Thoracic aorta (tissue), 2 donors: ENCODE measurements around the gene CLCN3. TPM values are rescaled to one million over a fixed set of nuclear protein-coding genes. Genes with fewer than 3 reads are reported as not detected.

Source experiments
- ATAC-seq: fragments of 150-250 bp; one replicate; pipeline ENCODE4 v1.8.0; 2017; ENCODE audit warnings: low read depth; ENCODE audit not compliant: insufficient number of reproducible peaks, low FRiP score
- DNase-seq: peaks from one replicate; pipeline ENCODE4 v3.0.0-alpha.2; 2020; ENCODE audit warnings: low spot score
- H3K27ac ChIP-seq, 2 donors: fragments of 200-600 bp; sonication (generic); 1 replicate in 1 of 2; 2 replicates in 1 of 2; pipeline ENCODE4 v1.5.1; 2016; ENCODE audit warnings: mild to moderate bottlenecking in 2 of 2, moderate library complexity in 2 of 2
- H3K27me3 ChIP-seq: fragments of 200-600 bp; sonication (generic); replicated peaks from 2 replicates; pipeline ENCODE4 v1.6.0; 2016; ENCODE audit warnings: mild to moderate bottlenecking; ENCODE audit not compliant: insufficient read depth
- H3K36me3 ChIP-seq: fragments of 200-600 bp; sonication (generic); one replicate; pipeline ENCODE4 v1.5.1; 2016
- H3K4me1 ChIP-seq, 2 donors: fragments of 200-600 bp; sonication (generic); 1 replicate in 1 of 2; 2 replicates in 1 of 2; pipeline versions ENCODE4 v1.5.1 to v1.6.0; 2016; ENCODE audit warnings: low read depth in 2 of 2, mild to moderate bottlenecking in 1 of 2; ENCODE audit not compliant: control insufficient read depth in 1 of 2
- H3K4me3 ChIP-seq: fragments of 200-600 bp; sonication (generic); 2 replicates; pipeline ENCODE4 v1.5.1; 2016; ENCODE audit warnings: mild to moderate bottlenecking
- H3K9me3 ChIP-seq: fragments of 200-600 bp; sonication (generic); 2 replicates; pipeline ENCODE4 v1.5.1; 2016
- CTCF ChIP-seq: fragments of 200-600 bp; sonication (generic); IDR thresholded peaks from one replicate; pipeline ENCODE4 v1.5.1; 2019; ENCODE audit warnings: antibody characterized with exemption
- total RNA-seq, 2 donors: library from RNA; depleted of rRNA; stranded (reverse); fragments of >200 nt; gene quantifications; one replicate each; pipeline versions ENCODE4 v1.1.0 to v1.2.3, GENCODE V29; 2016

CLCN3 gene
- total RNA-seq, 2 donors from 2014 or later: 13.0 to 20.0 TPM

- Histone ChIP-seq H3K27ac (no peak overlapping the region), H3K27me3 (no peaks in the 10 kb centered on the region)
Observed at GRCh38 chr4:169582706-169583105, 37.7 kb upstream of the CLCN3 start.

GRCh38 chr4:169583563-169583962 lies 36.8 kb upstream of the CLCN3 start:
- peaks cover 21% of the 10 kb centered on the region for H3K36me3 ChIP-seq
- no peaks in the 10 kb centered on the region for H3K27me3 ChIP-seq
- H3K4me1 ChIP-seq: no peaks in the 10 kb centered on the region
- DNase-seq (no peak), ATAC-seq (no peak)
- H3K27ac ChIP-seq: no peak overlapping the region
- no peak for TF ChIP-seq CTCF
- no peak overlapping the region for H3K4me3 ChIP-seq
- H3K9me3 ChIP-seq: no peaks in the 10 kb centered on the region

More at GRCh38 chr4:169582706-169583105, 37.7 kb upstream of the CLCN3 start:
- ATAC-seq: no peak
- Histone ChIP-seq H3K36me3 (peaks cover 18% of the 10 kb centered on the region), H3K4me3 (no peak overlapping the region), H3K9me3 (no peaks in the 10 kb centered on the region), H3K4me1 (no peaks in the 10 kb centered on the region)
- TF ChIP-seq CTCF: no peak
- no peak for DNase-seq

- H3K27me3 ChIP-seq: no peaks in the 10 kb centered on the region
- no peak overlapping the region for H3K4me3 ChIP-seq
- no peak overlapping the region for H3K27ac ChIP-seq
- H3K36me3 ChIP-seq: peaks cover 6% of the 10 kb centered on the region
- no peaks in the 10 kb centered on the region for H3K9me3 ChIP-seq
- no peaks in the 10 kb centered on the region for H3K4me1 ChIP-seq
- DNase-seq (no peak), ATAC-seq (no peak)
- no peak for TF ChIP-seq CTCF
Observed at GRCh38 chr4:169593050-169593560, 27.3 kb upstream of the CLCN3 start.

- Histone ChIP-seq H3K4me3 (no peak overlapping the region), H3K9me3 (no peaks in the 10 kb centered on the region), H3K4me1 (no peaks in the 10 kb centered on the region), H3K27me3 (no peaks in the 10 kb centered on the region), H3K36me3 (peaks cover 4% of the 10 kb centered on the region), H3K27ac (no peak overlapping the region)
- no peak for ATAC-seq
- no peak for TF ChIP-seq CTCF
- DNase-seq: no peak
Observed at GRCh38 chr4:169594560-169595195, 25.7 kb upstream of the CLCN3 start.

- no peak overlapping the region for H3K4me3 ChIP-seq
- peaks cover 0 to 13% of the 10 kb centered on the region in 2 donors for H3K4me1 ChIP-seq
- H3K36me3 ChIP-seq: no peaks in the 10 kb centered on the region
- ATAC-seq: no peak
- no peak for DNase-seq
- no peak for TF ChIP-seq CTCF
- no peaks in the 10 kb centered on the region for H3K9me3 ChIP-seq
- no peaks in the 10 kb centered on the region for H3K27me3 ChIP-seq
- no peak overlapping the region for H3K27ac ChIP-seq
Observed at GRCh38 chr4:169601016-169601771, 19.2 kb upstream of the CLCN3 start.
